NCI-H2107 treated with DMSO at 0.1 percent for 48 hours (cell line): Measurements from ENCODE around the gene METTL5.
"Not testable (repeated sequence)": the region's sequence is repeated elsewhere in the genome, so short reads cannot be mapped to it uniquely, and the experiment has no call there.

Experiments
- DNase-seq: peaks from one replicate; lab custom pipeline; 2025; ENCODE audit not compliant: unreplicated experiment; lab: John Stamatoyannopoulos, UW

METTL5 gene

GRCh38 chr2:169834401-169834800 lies 9.7 kb upstream of the METTL5 start:
- no peak for DNase-seq

- DNase-seq: peak; percentile 44
Measured at GRCh38 chr2:169828141-169828811, 3.6 kb upstream of the METTL5 start.

GRCh38 chr2:169827272-169828140 lies 2.8 kb upstream of the METTL5 start, which contains the start of gene UBR3:
UBR3 (plus strand) TSS chr2:169827454; CDS start chr2:169827508, 54 bp downstream.
- DNase-seq: peak; percentile 75

- peak; percentile 55 for DNase-seq
Measured at GRCh38 chr2:169823996-169824372, 721 bp downstream of the METTL5 start.

- no peak for DNase-seq
Measured at GRCh38 chr2:169822785-169823392, 1.8 kb downstream of the METTL5 start.

- DNase-seq: no peak
Measured at GRCh38 chr2:169822036-169822435, 2.7 kb downstream of the METTL5 start.

- not testable (repeated sequence) for DNase-seq
Measured at GRCh38 chr2:169820101-169820500, 4.6 kb downstream of the METTL5 start.

GRCh38 chr2:169819106-169819505 lies 5.6 kb downstream of the METTL5 start:
- no peak for DNase-seq

- no peak for DNase-seq
Measured at GRCh38 chr2:169818241-169818640, 6.5 kb downstream of the METTL5 start.

GRCh38 chr2:169817369-169817768 lies 7.3 kb downstream of the METTL5 start:
- DNase-seq: not testable (repeated sequence)

- not testable (repeated sequence) for DNase-seq
Measured at GRCh38 chr2:169816961-169817360, 7.7 kb downstream of the METTL5 start.

- no peak for DNase-seq
Measured at GRCh38 chr2:169815849-169816248, 8.9 kb downstream of the METTL5 start.

- no peak for DNase-seq
Measured at GRCh38 chr2:169808221-169808620, 16.5 kb downstream of the METTL5 start.

- DNase-seq: no peak
Measured at GRCh38 chr2:169806586-169806985, 18.1 kb downstream of the METTL5 start.

- no peak for DNase-seq
Measured at GRCh38 chr2:169803480-169803879, 21.2 kb downstream of the METTL5 start.

- DNase-seq: peak; percentile 84
Measured at GRCh38 chr2:169798718-169799592, 25.8 kb downstream of the METTL5 start, which contains the start of gene SSB. SSB (plus strand) TSS chr2:169798871; CDS start chr2:169800961, 2,090 bp downstream.

GRCh38 chr2:169798397-169798717 lies 26.3 kb downstream of the METTL5 start:
- no peak for DNase-seq

- no peak for DNase-seq
Measured at GRCh38 chr2:169797601-169798000, 27.1 kb downstream of the METTL5 start.

GRCh38 chr2:169796441-169796840 lies 28.3 kb downstream of the METTL5 start:
- no peak for DNase-seq

GRCh38 chr2:169795181-169795580 lies 29.5 kb downstream of the METTL5 start:
- no peak for DNase-seq

GRCh38 chr2:169790581-169790980 lies 34.1 kb downstream of the METTL5 start:
- no peak for DNase-seq
